ENCODE measurements around the gene MAN1C1.

The MAN1C1 gene

DNA sequence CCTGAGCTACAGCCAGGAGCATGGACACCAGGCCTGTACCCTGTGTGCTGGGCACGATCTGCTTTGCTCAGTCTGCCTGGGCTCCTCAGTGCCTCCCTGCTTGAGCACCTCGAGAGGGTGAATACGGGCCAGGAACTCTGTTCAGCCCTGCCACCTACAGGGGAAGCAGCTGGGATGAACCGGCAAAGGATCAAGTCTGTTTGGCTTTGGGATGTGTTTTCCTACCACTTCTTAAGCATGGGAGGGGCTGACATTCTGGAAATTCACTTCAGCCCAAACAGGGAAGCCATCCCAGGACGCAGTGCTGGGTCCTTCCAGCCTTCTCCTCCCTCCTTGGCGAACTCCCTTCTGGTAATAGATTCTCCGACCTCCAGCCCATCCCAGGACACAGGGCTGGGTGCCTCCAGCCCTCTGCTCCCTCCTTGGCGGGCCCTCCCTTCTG lies 127.6 kb downstream of the MAN1C1 start:
- Histone ChIP-seq H3K9ac (no peak overlapping the region), H3K27ac (no peak overlapping the region), H3K4me1 (ENCODE audit: low read depth, poor library complexity, severe bottlenecking) (no peaks in the 10 kb centered on the region), H3K36me3 (ENCODE audit: insufficient read depth) (no peaks in the 10 kb centered on the region), H3K27me3 (ENCODE audit: insufficient read depth, low read depth) (no peaks in the 10 kb centered on the region), H4K20me1 (ENCODE audit: insufficient read depth) (no peaks in the 10 kb centered on the region), H2AFZ (ENCODE audit: low read depth) (no peak overlapping the region), H3K4me2 (no peak overlapping the region), H3K79me2 (ENCODE audit: insufficient read depth, low read depth) (no peaks in the 10 kb centered on the region), H3K4me3 (IDR thresholded peaks at IDR 0.05; ENCODE audit: insufficient read depth, low read depth, low read length) (no peak overlapping the region)
- TF ChIP-seq, protein P1, sequence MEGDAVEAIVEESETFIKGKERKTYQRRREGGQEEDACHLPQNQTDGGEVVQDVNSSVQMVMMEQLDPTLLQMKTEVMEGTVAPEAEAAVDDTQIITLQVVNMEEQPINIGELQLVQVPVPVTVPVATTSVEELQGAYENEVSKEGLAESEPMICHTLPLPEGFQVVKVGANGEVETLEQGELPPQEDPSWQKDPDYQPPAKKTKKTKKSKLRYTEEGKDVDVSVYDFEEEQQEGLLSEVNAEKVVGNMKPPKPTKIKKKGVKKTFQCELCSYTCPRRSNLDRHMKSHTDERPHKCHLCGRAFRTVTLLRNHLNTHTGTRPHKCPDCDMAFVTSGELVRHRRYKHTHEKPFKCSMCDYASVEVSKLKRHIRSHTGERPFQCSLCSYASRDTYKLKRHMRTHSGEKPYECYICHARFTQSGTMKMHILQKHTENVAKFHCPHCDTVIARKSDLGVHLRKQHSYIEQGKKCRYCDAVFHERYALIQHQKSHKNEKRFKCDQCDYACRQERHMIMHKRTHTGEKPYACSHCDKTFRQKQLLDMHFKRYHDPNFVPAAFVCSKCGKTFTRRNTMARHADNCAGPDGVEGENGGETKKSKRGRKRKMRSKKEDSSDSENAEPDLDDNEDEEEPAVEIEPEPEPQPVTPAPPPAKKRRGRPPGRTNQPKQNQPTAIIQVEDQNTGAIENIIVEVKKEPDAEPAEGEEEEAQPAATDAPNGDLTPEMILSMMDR (conservative IDR thresholded peaks at IDR 0.05; ENCODE audit: low read depth, low read length), result no peak

DNA sequence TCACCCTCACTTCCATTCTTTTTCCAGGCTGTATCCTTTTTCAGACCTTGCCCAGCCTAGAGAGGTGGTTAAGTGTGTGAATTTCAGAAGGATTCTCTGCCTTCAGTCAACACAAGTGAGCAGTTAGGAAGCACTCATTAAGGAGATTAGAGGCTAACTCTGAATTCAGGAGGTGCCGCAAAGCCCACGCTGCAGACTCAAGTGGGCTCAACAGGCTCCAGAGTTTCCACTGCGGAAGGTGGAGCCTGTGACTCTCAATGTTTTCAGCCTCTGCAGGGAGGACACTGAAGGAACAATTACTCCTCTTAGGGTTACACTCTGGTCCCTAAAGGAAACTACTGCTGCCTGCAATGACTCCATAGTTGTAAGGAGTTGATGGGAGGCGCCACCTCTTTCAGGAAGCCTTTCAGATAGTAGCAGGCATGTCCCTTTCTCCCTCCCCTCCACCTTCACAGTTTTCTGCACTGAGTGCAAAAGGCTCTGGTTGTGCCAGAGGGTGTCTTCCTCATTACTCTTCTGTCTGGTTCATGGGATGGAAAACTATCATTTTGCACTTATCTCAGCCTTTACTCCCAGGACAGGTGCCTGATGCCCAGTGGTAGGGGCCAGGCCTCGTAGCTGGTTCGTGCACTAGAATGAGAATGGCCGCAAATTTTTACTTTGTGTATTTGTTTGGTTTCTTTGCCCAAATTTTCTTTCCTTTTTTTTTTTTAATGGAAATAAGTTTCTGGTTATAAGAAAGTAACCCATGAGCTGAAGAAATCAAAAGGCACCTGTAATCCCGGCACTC lies 128.2 kb downstream of the MAN1C1 start:
- H2AFZ ChIP-seq (ENCODE audit: low read depth), result no peak overlapping the region
- H3K27ac ChIP-seq, result no peak overlapping the region
- H3K79me2 ChIP-seq (ENCODE audit: insufficient read depth, low read depth), result no peaks in the 10 kb centered on the region

DNA sequence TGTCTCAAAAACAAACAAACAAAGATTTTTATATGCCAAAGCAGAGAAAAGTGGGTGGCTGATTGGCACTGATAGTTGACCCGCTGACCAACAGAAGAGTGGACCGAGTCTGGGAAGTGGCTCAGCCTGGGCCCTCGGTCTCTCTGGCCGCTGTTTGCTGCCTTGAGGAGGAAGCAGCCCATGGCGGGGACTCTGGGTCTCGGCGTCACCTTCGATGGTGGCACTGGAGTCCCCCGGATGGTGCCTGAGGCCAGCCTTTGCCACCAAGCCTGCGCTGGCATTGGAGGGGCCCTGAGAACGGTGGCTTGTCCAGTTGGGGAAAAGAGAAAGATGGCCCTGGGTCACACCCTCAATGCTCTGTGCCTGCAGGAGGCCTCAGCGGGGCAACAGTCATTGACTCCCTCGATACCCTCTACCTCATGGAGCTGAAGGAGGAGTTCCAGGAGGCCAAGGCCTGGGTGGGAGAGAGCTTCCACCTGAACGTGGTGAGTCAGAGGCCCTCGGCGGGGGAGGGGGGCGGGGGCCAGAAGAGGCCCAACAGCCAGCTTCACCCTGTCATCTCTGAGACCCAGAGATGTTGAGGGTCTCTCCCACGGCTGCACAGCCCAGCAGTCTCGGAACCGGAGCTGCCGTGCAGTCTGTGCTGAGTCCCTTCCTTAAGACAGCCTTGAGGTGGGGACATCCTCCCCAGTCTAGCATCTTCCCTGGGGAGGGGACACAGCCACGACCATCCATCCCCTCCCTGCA lies 129.9 kb downstream of the MAN1C1 start:
- no peak overlapping the region for H3K9ac ChIP-seq
- no peaks in the 10 kb centered on the region for H3K79me2 ChIP-seq (ENCODE audit: insufficient read depth, low read depth)

More for the DNA sequence above, 128.2 kb downstream of the MAN1C1 start:
- Histone ChIP-seq H4K20me1 (ENCODE audit: insufficient read depth) (no peaks in the 10 kb centered on the region), H3K4me3 (IDR thresholded peaks at IDR 0.05; ENCODE audit: insufficient read depth, low read depth, low read length) (no peak overlapping the region), H3K4me2 (no peak overlapping the region), H3K4me1 (ENCODE audit: low read depth, poor library complexity, severe bottlenecking) (no peaks in the 10 kb centered on the region), H3K27me3 (ENCODE audit: insufficient read depth, low read depth) (no peaks in the 10 kb centered on the region), H3K36me3 (ENCODE audit: insufficient read depth) (no peaks in the 10 kb centered on the region), H3K9ac (no peak overlapping the region)
- TF ChIP-seq, protein P1 (conservative IDR thresholded peaks at IDR 0.05; ENCODE audit: low read depth, low read length), result no peak

DNA sequence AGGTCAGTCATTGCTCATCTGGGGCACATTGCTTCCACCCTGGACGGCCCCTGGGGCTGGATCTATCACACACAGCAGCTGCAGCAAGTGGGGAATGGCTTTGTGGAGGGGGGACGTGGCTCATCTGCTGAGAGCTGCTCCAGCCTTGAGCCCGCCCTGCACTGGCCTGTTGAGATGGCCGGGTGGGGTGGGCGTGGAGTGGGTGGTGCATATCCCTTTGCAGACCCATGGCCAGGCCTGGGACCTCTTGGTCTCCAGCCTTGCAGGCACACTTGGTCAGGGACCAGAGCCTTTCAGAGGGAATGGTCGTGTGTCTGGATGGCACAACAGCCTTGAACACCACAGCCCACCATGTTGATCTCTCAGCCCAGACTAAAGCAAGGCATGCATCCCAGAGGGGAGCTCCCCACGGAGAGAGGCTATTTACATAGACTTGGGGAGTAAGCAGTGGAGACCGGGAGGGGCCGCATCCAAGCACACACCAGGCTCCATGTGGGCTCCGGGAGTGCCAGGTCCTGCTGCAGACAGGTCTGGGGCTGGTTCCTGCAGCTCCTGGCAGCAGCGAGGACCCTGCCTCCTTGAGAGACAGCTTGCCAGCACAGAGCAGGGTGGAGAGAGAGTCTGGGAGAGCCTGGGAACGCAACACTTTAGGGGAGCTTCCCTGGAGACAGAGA lies 130.6 kb downstream of the MAN1C1 start:
- Histone ChIP-seq H3K4me1 (ENCODE audit: low read depth, poor library complexity, severe bottlenecking) (no peaks in the 10 kb centered on the region), H3K27me3 (ENCODE audit: insufficient read depth, low read depth) (no peaks in the 10 kb centered on the region), H3K27ac (no peak overlapping the region), H3K79me2 (ENCODE audit: insufficient read depth, low read depth) (no peaks in the 10 kb centered on the region), H3K36me3 (ENCODE audit: insufficient read depth) (no peaks in the 10 kb centered on the region), H3K4me3 (IDR thresholded peaks at IDR 0.05; ENCODE audit: insufficient read depth, low read depth, low read length) (no peak overlapping the region), H3K9ac (no peak overlapping the region), H4K20me1 (ENCODE audit: insufficient read depth) (no peaks in the 10 kb centered on the region), H3K4me2 (no peak overlapping the region), H2AFZ (ENCODE audit: low read depth) (no peak overlapping the region)
- TF ChIP-seq, protein P1 (conservative IDR thresholded peaks at IDR 0.05; ENCODE audit: low read depth, low read length), result no peak

More for the DNA sequence above, 129.9 kb downstream of the MAN1C1 start:
- Histone ChIP-seq H4K20me1 (ENCODE audit: insufficient read depth) (no peaks in the 10 kb centered on the region), H3K36me3 (ENCODE audit: insufficient read depth) (no peaks in the 10 kb centered on the region), H3K4me1 (ENCODE audit: low read depth, poor library complexity, severe bottlenecking) (no peaks in the 10 kb centered on the region), H3K27ac (no peak overlapping the region), H3K4me2 (no peak overlapping the region), H3K4me3 (IDR thresholded peaks at IDR 0.05; ENCODE audit: insufficient read depth, low read depth, low read length) (no peak overlapping the region), H2AFZ (ENCODE audit: low read depth) (no peak overlapping the region), H3K27me3 (ENCODE audit: insufficient read depth, low read depth) (no peaks in the 10 kb centered on the region)
- TF ChIP-seq, protein P1 (conservative IDR thresholded peaks at IDR 0.05; ENCODE audit: low read depth, low read length), result no peak
